HFF-Myc (cell line): Measurements from ENCODE around the gene FCRL6.

ENCODE experiments used
- DNase-seq: peaks from one replicate; pipeline ENCODE4 v3.0.0-alpha.2; 2011; ENCODE audit warnings: low read depth; ENCODE audit errors: extremely low read depth
- H3K4me3 ChIP-seq: replicated peaks from 2 replicates; pipeline ENCODE4 v1.5.1; 2011; ENCODE audit warnings: low read depth, mild to moderate bottlenecking, control low read depth, low read length
- TF ChIP-seq, protein P1 (sequence below): IDR thresholded peaks from 2 replicates; pipeline ENCODE4 v1.5.1; 2012; ENCODE audit warnings: mild to moderate bottlenecking, low read depth, low read length, control low read depth; ENCODE audit errors: missing control alignments

Gene FCRL6

DNA sequence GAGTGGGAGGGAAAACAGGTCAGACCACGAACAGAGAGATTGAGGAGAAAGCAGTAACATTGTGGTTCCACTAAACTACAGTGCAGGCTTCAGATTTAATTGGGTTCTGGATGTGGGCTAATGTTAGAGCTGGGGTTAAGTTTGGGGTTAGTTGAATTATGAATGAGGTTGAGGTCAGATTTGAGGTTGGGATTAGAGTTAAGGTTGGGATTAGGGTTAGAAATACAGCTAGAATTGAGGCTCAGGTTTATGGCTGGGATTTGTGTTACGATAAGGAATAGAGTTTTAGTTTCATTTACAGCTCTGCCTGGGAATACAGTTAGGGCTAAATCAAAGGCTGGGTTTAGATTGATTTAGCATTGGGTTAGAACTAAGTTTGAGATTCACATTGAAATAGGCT is 62.1 kb downstream of the FCRL6 start:
- H3K4me3 ChIP-seq: no peak overlapping the region
- TF ChIP-seq, protein P1, sequence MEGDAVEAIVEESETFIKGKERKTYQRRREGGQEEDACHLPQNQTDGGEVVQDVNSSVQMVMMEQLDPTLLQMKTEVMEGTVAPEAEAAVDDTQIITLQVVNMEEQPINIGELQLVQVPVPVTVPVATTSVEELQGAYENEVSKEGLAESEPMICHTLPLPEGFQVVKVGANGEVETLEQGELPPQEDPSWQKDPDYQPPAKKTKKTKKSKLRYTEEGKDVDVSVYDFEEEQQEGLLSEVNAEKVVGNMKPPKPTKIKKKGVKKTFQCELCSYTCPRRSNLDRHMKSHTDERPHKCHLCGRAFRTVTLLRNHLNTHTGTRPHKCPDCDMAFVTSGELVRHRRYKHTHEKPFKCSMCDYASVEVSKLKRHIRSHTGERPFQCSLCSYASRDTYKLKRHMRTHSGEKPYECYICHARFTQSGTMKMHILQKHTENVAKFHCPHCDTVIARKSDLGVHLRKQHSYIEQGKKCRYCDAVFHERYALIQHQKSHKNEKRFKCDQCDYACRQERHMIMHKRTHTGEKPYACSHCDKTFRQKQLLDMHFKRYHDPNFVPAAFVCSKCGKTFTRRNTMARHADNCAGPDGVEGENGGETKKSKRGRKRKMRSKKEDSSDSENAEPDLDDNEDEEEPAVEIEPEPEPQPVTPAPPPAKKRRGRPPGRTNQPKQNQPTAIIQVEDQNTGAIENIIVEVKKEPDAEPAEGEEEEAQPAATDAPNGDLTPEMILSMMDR: no peak
- no peak for DNase-seq
